DND-41 (cell line): ENCODE results near the gene PIGX.

ENCODE experiments used
- ATAC-seq: fragments of 200-7000 bp; cut with Tn5 transposase; 3 replicates; pipeline ENCODE4 v1.9.1; 2021; ENCODE audit warnings: low read depth; ENCODE audit not compliant: insufficient read depth
- DNase-seq: peaks from one replicate; pipeline ENCODE4 v3.0.0-alpha.2; 2020
- H2AFZ ChIP-seq: 2 replicates; pipeline ENCODE4 v1.6.0; 2012; ENCODE audit warnings: low read depth, low read length
- H3K27ac ChIP-seq: 2 replicates; pipeline ENCODE4 v1.5.1; 2012; ENCODE audit warnings: low read length, inconsistent platforms
- H3K27me3 ChIP-seq: fragments of 200-600 bp; sonication (generic); 2 replicates; pipeline ENCODE4 v1.6.0; 2012; ENCODE audit warnings: low read length, mild to moderate bottlenecking, inconsistent platforms; ENCODE audit not compliant: insufficient read depth, poor library complexity
- H3K36me3 ChIP-seq: 2 replicates; pipeline ENCODE4 v1.5.1; 2012; ENCODE audit warnings: low read length, inconsistent platforms; ENCODE audit not compliant: insufficient read depth
- H3K4me1 ChIP-seq: 2 replicates; pipeline ENCODE4 v1.5.1; 2012; ENCODE audit warnings: mild to moderate bottlenecking, low read length; ENCODE audit not compliant: insufficient read depth
- H3K4me2 ChIP-seq: 2 replicates; pipeline ENCODE4 v1.6.0; 2012; ENCODE audit warnings: mild to moderate bottlenecking, moderate library complexity, low read length, inconsistent platforms; ENCODE audit not compliant: insufficient read depth
- H3K4me3 ChIP-seq, 2 experiments: fragments of 200-600 bp in 1 of 2; shearing (Covaris generic) in 1 of 2; 2 replicates each; pipeline ENCODE4 v1.5.1; 2012 to 2016; ENCODE audit warnings: inconsistent platforms in 2 of 2, low read length in 2 of 2, mild to moderate bottlenecking in 2 of 2, low read depth in 1 of 2, moderate library complexity in 1 of 2
- H3K79me2 ChIP-seq: 2 replicates; pipeline ENCODE4 v1.6.0; 2012; ENCODE audit warnings: low read length, inconsistent platforms; ENCODE audit not compliant: insufficient read depth
- H3K9ac ChIP-seq: 2 replicates; pipeline ENCODE4 v1.6.0; 2012; ENCODE audit warnings: low read depth, mild to moderate bottlenecking, inconsistent platforms, low read length, moderate library complexity
- H3K9me3 ChIP-seq: 2 replicates; pipeline ENCODE4 v1.5.1; 2012; ENCODE audit warnings: low read length, moderate library complexity, mild to moderate bottlenecking, inconsistent platforms; ENCODE audit not compliant: insufficient read depth, severe bottlenecking
- H4K20me1 ChIP-seq: 2 replicates; pipeline ENCODE4 v1.6.0; 2012; ENCODE audit warnings: low read length; ENCODE audit not compliant: insufficient read depth
- EZH2 ChIP-seq: IDR thresholded peaks from 3 replicates; pipeline ENCODE4 v1.6.1; 2012; ENCODE audit warnings: borderline replicate concordance, low read depth, mild to moderate bottlenecking, moderate library complexity, low read length, inconsistent platforms; ENCODE audit not compliant: severe bottlenecking
- TF ChIP-seq, protein P1 (sequence below): IDR thresholded peaks from 2 replicates; pipeline ENCODE4 v1.5.1; 2012; ENCODE audit warnings: borderline replicate concordance, low read length, moderate library complexity, mild to moderate bottlenecking; ENCODE audit not compliant: poor library complexity, severe bottlenecking; ENCODE audit errors: extremely low read depth

PIGX gene

DNA sequence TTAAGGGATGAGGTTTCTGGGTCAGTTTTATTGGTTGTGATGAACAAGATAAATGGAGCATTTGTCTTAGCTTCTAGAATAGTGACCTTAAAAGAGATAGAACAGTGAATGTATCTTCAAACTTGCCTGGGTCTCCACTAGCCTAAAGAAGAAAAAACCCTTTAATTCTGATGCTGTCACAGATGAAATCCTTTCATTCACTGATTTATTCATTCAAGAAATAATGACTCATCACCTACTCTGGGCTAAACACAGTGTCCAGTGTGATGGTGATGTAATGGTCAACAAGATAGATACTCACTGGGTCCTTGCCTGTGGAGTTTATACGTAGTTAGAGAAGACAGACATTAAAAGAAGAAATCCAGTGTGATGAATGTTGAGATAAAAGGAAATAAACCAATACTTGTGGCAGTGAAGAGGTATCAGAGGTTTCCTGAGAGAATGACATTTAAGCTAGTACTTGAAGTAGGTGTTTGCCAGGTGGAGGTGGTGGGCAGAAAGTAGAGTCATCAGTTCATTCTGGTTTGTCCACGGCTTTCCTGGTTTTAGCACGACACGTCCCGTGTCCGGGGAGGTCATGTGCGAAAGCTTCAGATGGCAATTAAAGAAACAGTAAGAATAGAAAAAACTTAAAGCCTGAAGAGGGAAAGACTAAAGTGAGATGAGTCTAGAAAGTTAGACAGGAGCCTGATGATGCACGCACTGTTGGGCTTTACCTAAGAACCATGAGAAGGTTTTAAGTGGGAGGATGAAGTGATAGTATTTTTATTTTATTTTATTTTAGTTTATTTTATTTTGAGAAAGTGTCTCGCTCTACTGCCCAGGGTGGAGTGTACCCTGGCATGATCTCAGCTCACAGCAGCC, 45.9 kb downstream of the PIGX start:
- H3K36me3 ChIP-seq = peaks cover 59% of the 10 kb centered on the region
- H3K9ac ChIP-seq = no peak overlapping the region
- H3K4me3 ChIP-seq = no peak overlapping the region
- H3K27me3 ChIP-seq = no peaks in the 10 kb centered on the region
- peaks cover 29% of the 10 kb centered on the region for H3K9me3 ChIP-seq
- H3K27ac ChIP-seq = no peak overlapping the region
- H4K20me1 ChIP-seq = peaks cover 18% of the 10 kb centered on the region; the same call in 1 of the 2 replicates
- no peak for DNase-seq
- no peak overlapping the region for H3K4me2 ChIP-seq
- TF ChIP-seq, protein P1, sequence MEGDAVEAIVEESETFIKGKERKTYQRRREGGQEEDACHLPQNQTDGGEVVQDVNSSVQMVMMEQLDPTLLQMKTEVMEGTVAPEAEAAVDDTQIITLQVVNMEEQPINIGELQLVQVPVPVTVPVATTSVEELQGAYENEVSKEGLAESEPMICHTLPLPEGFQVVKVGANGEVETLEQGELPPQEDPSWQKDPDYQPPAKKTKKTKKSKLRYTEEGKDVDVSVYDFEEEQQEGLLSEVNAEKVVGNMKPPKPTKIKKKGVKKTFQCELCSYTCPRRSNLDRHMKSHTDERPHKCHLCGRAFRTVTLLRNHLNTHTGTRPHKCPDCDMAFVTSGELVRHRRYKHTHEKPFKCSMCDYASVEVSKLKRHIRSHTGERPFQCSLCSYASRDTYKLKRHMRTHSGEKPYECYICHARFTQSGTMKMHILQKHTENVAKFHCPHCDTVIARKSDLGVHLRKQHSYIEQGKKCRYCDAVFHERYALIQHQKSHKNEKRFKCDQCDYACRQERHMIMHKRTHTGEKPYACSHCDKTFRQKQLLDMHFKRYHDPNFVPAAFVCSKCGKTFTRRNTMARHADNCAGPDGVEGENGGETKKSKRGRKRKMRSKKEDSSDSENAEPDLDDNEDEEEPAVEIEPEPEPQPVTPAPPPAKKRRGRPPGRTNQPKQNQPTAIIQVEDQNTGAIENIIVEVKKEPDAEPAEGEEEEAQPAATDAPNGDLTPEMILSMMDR = no peak
- no peak for TF ChIP-seq EZH2
- peaks cover 82% of the 10 kb centered on the region for H3K79me2 ChIP-seq
- no peak for ATAC-seq
- no peak overlapping the region for H2AFZ ChIP-seq
- no peaks in the 10 kb centered on the region for H3K4me1 ChIP-seq

DNA sequence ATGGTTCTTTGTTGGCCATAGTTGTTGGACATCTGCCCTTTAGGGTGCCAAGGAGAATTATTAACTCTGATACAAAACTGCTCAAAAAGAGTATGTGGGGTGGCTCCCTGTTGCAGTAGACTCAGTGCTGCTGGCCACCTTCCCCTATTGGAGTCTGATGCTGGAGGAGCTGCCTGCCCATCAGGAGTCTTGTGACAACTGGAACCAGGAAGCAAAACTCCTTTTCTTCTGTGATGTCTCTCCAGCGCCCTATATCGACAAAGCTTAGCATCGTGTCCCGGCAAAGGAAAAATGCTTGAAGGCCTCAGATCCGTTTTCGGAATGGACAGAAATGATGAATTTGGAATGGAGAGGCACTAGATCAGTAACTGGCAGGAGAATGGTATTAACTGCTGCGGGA, 51.0 kb downstream of the PIGX start:
- H3K9me3 ChIP-seq = peaks cover 3% of the 10 kb centered on the region
- H4K20me1 ChIP-seq = peaks cover 24% of the 10 kb centered on the region; the same call in 1 of the 2 replicates
- H3K27ac ChIP-seq = no peak overlapping the region
- DNase-seq (no peak), ATAC-seq (no peak)
- no peak overlapping the region for H2AFZ ChIP-seq
- no peaks in the 10 kb centered on the region for H3K27me3 ChIP-seq
- no peaks in the 10 kb centered on the region for H3K4me1 ChIP-seq
- H3K79me2 ChIP-seq = peaks cover 78% of the 10 kb centered on the region
- no peak overlapping the region for H3K9ac ChIP-seq
- H3K36me3 ChIP-seq = peaks cover 25% of the 10 kb centered on the region
- TF ChIP-seq EZH2 = no peak
- TF ChIP-seq, protein P1 = no peak
- no peak overlapping the region for H3K4me3 ChIP-seq
- no peak overlapping the region for H3K4me2 ChIP-seq

DNA sequence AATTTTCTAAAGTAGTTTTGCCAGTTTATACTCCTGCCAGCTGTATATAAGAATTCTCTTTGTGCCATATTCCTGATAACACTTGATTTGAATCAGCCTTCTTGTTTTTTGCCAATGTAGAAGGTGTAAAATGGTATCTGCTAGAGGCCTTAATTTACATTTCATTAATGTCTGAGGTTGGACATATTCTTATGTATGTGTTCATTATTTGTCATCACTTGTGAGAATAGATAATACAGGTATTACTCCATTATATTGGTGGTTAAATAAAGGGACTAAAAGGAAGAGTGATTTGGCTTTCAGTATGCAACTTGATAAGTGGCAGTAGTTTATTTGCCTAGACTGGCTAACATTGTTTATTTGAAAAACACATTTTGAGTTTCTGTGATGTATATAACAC, 53.3 kb downstream of the PIGX start:
- no peak overlapping the region for H3K9ac ChIP-seq
- TF ChIP-seq, protein P1 = no peak
- TF ChIP-seq EZH2 = no peak
- DNase-seq (no peak), ATAC-seq (no peak)
- H3K79me2 ChIP-seq = peaks cover 79% of the 10 kb centered on the region
- peaks cover 28% of the 10 kb centered on the region; the same call in 1 of the 2 replicates for H4K20me1 ChIP-seq
- no peaks in the 10 kb centered on the region for H3K9me3 ChIP-seq
- no peak overlapping the region for H3K4me3 ChIP-seq
- no peaks in the 10 kb centered on the region for H3K27me3 ChIP-seq
- H2AFZ ChIP-seq = no peak overlapping the region
- H3K36me3 ChIP-seq = peaks cover 17% of the 10 kb centered on the region
- H3K4me1 ChIP-seq = no peaks in the 10 kb centered on the region
- no peak overlapping the region for H3K27ac ChIP-seq
- H3K4me2 ChIP-seq = no peak overlapping the region
